ENCODE data around the gene PAPPA2. TPM values are rescaled to one million over a fixed set of nuclear protein-coding genes. Genes with fewer than 3 reads are reported as not detected.
"Not testable (repeated sequence)": the region's sequence is repeated elsewhere in the genome, so short reads cannot be mapped to it uniquely, and the experiment has no call there.

Gene PAPPA2
- total RNA-seq, 1 donor from 2014 or later = 1.4 TPM

- no peak for DNase-seq (ENCODE audit: low spot score)
- intact Hi-C loops (cut with DNase I) = no loop called here
Measured at GRCh38 chr1:176720838-176721237, 257.9 kb downstream of the PAPPA2 start.

DNA sequence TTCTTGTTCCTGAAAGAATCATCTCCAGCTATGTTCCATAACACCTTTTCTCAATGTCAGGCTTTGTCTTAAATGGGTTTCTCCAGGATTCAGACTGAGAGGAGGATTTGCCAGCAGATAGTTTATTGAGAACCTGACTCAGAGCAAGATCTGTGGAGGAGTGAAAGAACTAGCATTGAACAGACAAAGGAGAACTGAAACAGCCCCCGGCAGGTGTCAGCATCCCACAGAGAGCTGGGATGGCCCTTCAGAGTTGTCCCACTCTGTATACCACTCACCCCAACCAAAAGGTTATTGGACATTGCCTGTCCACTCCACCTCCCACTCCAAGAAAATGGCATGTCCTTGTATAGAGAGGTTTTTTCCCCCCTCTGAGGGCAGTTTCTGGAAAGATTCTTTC lies 270.7 kb downstream of the PAPPA2 start:
- intact Hi-C loops (cut with DNase I) = no loop called here
- DNase-seq (ENCODE audit: low spot score) = no peak

DNA sequence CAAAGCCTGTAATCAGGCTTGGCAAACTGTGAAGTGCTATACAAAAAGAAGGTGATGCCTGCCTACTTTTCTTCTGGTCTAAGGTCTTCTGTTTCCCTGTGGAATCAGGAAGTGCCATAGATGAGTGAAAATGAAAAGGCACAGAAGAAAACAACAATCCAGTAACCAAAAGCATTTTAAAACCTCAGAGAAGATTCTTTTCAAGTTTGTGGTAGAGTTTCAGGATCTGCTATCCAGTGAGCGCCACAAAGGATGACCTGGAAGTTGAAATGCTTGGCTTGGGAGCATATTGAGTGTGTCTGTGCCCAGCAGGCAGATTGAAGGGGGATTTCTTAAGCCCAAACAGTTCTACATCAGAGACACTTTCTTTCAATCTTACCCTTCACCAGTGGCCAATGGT lies 272.2 kb downstream of the PAPPA2 start:
- intact Hi-C loops (cut with DNase I) = no loop called here
- no peak for DNase-seq (ENCODE audit: low spot score)

GRCh38 chr1:176736015-176736414 lies 273.0 kb downstream of the PAPPA2 start:
- DNase-seq (ENCODE audit: low spot score) = no peak
- intact Hi-C loops (cut with DNase I) = no loop called here

DNA sequence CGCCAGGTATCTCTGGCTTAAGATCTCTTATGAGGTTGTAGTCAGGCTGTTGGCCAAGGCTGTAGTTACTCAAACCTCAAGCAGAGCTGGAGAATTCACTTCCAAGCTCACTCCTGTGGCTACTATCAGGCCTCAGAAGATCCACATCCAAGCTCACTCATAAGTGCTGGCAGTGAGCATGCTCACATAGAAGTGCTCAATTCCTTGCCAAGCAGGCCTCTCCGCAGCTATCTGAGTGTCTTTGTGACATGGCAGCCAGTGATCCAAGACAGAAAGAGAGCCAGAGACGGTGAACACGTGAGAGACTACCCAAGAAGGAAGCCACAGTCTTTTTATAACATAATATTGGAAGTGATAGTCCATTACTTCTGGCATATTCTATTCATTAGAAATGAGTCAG lies 278.2 kb downstream of the PAPPA2 start:
- no peak for DNase-seq (ENCODE audit: low spot score)
- intact Hi-C loops (cut with DNase I) = no loop called here

DNA sequence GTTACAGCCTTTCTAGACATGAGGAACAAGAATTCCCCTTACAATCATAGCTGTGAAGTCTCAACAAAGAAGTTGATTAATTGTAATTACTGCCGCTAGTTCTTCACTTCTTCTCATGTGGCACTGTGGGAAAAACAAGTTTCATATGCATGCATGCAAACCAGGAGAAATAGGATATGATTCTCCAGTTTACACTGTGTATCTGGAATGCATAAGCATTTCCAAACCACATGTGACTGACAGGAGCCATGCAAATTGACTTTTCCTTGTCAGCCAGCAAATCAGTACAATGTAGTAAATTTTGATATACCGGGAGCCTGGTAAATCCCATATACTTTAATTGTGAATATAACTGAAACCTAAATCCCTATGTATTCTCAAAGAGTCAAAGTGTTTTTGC lies 279.3 kb downstream of the PAPPA2 start:
- DNase-seq (ENCODE audit: low spot score) = no peak
- intact Hi-C loops (cut with DNase I) = no loop called here

- intact Hi-C loops (cut with DNase I) = no loop called here
- DNase-seq (ENCODE audit: low spot score) = no peak
Measured at GRCh38 chr1:176744142-176744541, 281.2 kb downstream of the PAPPA2 start.

DNA sequence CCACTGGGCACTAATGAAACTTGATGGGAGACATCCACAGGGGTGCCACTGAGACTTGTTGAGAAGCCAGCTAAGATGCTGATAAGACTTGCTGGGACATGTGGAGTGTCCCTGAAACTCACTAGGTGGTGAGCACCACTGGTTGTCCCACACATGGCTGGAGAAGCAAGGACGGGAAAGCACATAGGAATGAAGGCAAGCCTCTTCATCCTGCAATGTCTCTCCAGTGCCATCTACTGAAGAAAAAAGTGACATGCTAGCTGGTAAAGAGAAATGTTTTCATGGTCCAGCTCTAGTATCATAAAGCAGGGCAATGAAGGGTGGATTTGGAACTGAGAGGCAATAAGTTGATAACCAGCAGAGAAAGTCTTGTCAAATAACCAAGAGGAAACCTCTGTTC lies 283.0 kb downstream of the PAPPA2 start:
- intact Hi-C loops (cut with DNase I) = no loop called here
- no peak for DNase-seq (ENCODE audit: low spot score)

DNA sequence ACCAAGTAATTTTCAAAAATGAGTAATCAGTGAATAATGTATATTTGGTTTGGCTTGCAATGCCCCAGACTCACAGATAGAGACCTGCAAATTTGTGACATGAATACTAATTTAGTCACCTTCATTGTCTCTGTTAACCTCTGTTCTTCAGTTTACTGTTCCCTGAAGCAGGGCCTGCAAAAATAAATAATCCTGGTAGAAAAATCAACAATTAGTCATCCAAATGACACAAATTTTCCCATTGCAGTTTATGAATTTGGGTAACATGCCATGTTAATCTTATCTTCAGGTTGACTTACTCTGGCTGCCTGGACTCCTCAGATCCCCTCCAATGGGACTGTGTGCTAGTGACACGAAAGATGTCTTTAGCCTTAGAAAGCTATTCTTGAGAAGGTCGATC lies 289.5 kb downstream of the PAPPA2 start:
- intact Hi-C loops (cut with DNase I) = no loop called here
- no peak for DNase-seq (ENCODE audit: low spot score)

- intact Hi-C loops (cut with DNase I) = loop anchor here (5.0 kb wide), 1 partner anchor 397 kb away; no protein-coding TSS in a partner anchor
- DNase-seq (ENCODE audit: low spot score) = no peak
Measured at GRCh38 chr1:176754676-176755075, 291.7 kb downstream of the PAPPA2 start.

DNA sequence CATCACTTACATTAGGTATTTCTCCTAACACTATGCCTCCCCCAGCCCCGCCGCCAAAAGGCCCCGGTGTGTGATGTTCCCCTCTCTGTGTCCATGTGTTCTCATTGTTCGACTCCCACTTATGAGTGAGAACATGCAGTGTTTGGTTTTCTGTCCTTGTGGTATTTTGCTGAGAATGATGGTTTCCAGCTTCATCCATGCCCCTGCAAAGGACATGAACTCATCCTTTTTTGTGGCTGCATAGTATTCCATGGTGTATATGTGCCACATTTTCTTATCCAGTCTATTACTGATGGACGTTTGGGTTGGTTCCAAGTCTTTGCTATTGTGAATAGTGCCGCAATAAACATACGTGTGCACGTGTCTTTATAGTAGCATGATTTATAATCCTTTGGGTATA lies 293.8 kb downstream of the PAPPA2 start:
- intact Hi-C loops (cut with DNase I) = loop anchor here (5.0 kb wide), 1 partner anchor 400 kb away; no protein-coding TSS in a partner anchor
- DNase-seq (ENCODE audit: low spot score) = not testable (repeated sequence)

GRCh38 chr1:176765608-176766007 lies 302.6 kb downstream of the PAPPA2 start:
- intact Hi-C loops (cut with DNase I) = no loop called here
- no peak for DNase-seq (ENCODE audit: low spot score)

DNA sequence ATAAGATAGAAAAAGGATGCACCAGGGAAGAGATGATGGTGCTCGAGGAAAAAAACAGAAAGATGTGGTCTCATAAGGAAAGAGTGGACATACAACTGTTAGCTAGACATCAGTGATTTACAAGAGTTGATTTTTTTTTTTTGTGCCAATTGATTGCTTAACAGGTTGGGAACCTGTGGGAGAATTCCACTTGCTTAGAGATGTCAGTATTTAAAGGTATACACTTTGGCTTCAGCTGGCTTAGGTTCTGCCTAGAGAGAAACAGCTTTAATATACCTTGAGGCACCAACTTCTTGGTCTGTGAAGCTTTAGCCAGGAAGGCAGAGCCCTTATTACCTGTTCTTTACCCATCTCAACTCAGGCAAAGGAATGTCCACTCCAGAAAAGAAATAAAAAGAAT lies 303.8 kb downstream of the PAPPA2 start:
- intact Hi-C loops (cut with DNase I) = no loop called here

DNA sequence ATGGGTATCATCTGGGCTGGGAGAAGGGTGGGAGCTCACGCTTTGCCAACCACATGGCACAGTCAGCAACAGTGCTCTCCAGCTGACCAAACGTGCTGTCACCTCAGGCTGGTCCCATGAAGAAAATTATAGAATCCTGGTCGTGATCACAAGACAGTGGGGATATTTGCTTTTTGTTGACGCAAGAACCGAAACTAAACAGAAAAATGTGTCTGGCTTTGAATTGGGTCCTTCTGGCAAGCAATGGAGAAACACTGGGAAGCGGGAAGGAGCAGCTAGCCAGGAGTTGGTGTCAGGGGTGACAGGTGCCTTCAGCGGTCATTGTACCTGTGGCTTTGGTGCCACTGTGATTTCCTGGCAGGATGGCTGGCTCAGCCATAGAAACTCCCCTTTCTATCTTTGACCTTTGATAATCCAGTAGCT lies 304.8 kb downstream of the PAPPA2 start:
- intact Hi-C loops (cut with DNase I) = no loop called here
- DNase-seq (ENCODE audit: low spot score) = no peak

More for the DNA sequence above, 303.8 kb downstream of the PAPPA2 start:
- DNase-seq (ENCODE audit: low spot score) = no peak

GRCh38 chr1:176768532-176768931 lies 305.6 kb downstream of the PAPPA2 start:
- intact Hi-C loops (cut with DNase I) = no loop called here
- no peak for DNase-seq (ENCODE audit: low spot score)

DNA sequence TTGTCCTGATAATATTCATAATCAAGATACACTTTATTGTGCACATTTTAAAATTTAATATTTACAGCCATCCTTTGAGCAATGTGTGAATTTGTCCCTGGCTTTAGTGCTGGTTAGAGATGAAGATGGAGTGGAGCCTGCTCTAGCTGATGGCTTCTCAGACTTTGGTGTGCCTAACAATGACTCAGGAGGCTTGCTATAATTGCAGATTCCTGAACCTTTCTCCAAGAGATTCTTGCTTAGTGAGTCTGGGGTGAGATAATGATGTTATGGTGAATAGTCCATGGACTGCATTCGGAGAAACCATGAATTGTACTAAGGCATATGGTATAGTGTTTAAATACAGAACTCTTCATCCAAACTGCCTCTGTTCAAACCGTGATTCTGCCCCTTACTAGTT lies 307.1 kb downstream of the PAPPA2 start:
- intact Hi-C loops (cut with DNase I) = no loop called here
- DNase-seq (ENCODE audit: low spot score) = no peak

- no peak for DNase-seq (ENCODE audit: low spot score)
- intact Hi-C loops (cut with DNase I) = no loop called here
Measured at GRCh38 chr1:176773038-176773437, 310.1 kb downstream of the PAPPA2 start.

DNA sequence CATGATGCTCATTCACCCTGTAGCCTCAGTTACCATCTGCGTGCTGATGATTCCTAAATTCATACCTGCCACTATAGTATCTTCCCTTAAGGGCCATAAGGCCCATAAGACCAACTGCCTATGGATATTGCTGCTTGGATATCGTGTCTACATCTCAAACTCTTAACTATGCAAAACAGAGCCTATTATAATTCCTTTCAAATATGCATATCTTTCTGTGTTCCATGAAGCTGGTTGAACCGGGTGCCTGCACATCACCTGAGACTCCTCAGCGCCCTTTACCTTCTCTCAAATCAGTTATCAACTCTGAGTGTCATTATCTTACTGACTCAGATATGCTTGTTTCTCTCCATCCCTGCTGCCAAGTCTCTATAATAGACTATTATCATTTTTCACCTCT lies 311.2 kb downstream of the PAPPA2 start:
- intact Hi-C loops (cut with DNase I) = no loop called here
- DNase-seq (ENCODE audit: low spot score) = no peak

GRCh38 chr1:176775378-176775777 lies 312.4 kb downstream of the PAPPA2 start:
- intact Hi-C loops (cut with DNase I) = no loop called here
- DNase-seq (ENCODE audit: low spot score) = no peak

DNA sequence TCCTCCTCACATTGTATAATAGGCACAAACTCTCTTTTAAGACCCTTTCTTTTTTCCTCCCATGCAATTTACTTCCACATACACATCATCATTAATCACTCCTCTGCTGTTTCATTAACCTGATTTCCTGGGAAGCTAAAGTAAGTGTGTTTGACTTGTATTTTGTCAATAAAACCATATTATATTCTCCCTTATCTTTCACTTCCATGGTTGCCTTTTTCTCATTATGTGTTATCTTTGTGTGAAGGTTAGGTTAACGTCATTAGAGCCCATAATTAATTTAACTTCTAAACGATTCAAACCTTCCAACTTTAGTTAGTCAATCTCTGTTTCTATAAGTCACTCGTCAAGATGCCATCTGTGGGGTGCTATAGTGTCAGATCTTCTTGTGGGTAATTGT lies 313.0 kb downstream of the PAPPA2 start:
- DNase-seq (ENCODE audit: low spot score) = no peak
- intact Hi-C loops (cut with DNase I) = no loop called here

- intact Hi-C loops (cut with DNase I) = no loop called here
- no peak for DNase-seq (ENCODE audit: low spot score)
Measured at GRCh38 chr1:176778056-176778455, 315.1 kb downstream of the PAPPA2 start.

DNA sequence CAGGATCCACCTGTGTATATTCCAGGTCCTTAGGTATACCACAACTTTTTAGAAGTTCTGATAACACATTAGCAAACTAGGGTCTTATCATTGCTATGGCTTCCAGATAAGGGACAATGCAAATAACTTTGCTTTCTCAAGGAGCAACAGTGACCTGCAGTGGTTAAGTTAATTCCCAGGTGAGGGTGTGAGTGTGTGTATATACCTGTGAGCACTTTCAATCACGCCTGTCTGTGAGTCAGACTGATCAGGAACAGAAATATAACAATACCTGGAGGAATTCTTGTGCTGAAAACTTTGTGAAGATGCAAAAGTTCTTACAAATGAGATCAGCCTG lies 317.0 kb downstream of the PAPPA2 start:
- intact Hi-C loops (cut with DNase I) = no loop called here
- DNase-seq (ENCODE audit: low spot score) = no peak

GRCh38 chr1:176783309-176783708 lies 320.3 kb downstream of the PAPPA2 start:
- DNase-seq (ENCODE audit: low spot score) = no peak
- intact Hi-C loops (cut with DNase I) = no loop called here

Data from cardiac septum (tissue), 1 donor.